SKM-1 (cell line): ENCODE data around the gene USP49.
A peak's percentile ranks its signal among the peaks of the same experiment; 100 is the strongest.
"Not testable (repeated sequence)": the region's sequence is repeated elsewhere in the genome, so short reads cannot be mapped to it uniquely, and the experiment has no call there.

Source experiments
- DNase-seq: peaks from one replicate; lab custom pipeline; 2025; ENCODE audit not compliant: unreplicated experiment; lab: John Stamatoyannopoulos, UW

Gene USP49

GRCh38 chr6:41783106-41783780, 111.9 kb downstream of the USP49 start:
- DNase-seq = no peak

GRCh38 chr6:41781366-41781730, 113.8 kb downstream of the USP49 start:
- DNase-seq = no peak

- DNase-seq = no peak
Measured at GRCh38 chr6:41780551-41781365, 114.4 kb downstream of the USP49 start, which contains the start of gene PRICKLE4. TSS of gene PRICKLE4 (plus strand) at chr6:41780782. CDS start at chr6:41783474, 2,692 bp downstream.

- DNase-seq = peak; percentile 84
Measured at GRCh38 chr6:41779788-41780550, 115.2 kb downstream of the USP49 start, which contains the start of gene FRS3. TSS of gene FRS3 (minus strand) at chr6:41779900. CDS start at chr6:41776987, 2,913 bp downstream.

GRCh38 chr6:41779336-41779735, 115.8 kb downstream of the USP49 start:
- DNase-seq = no peak

- no peak for DNase-seq
Measured at GRCh38 chr6:41778895-41779294, 116.3 kb downstream of the USP49 start.

GRCh38 chr6:41777551-41778285, 117.5 kb downstream of the USP49 start:
- no peak for DNase-seq

- DNase-seq = no peak
Measured at GRCh38 chr6:41775293-41775882, 119.8 kb downstream of the USP49 start.

GRCh38 chr6:41774841-41775240, 120.3 kb downstream of the USP49 start:
- DNase-seq = no peak

- no peak for DNase-seq
Measured at GRCh38 chr6:41771058-41771983, 123.9 kb downstream of the USP49 start.

GRCh38 chr6:41770381-41771057, 124.7 kb downstream of the USP49 start:
- DNase-seq = no peak

GRCh38 chr6:41769376-41769775, 125.8 kb downstream of the USP49 start:
- DNase-seq = no peak

GRCh38 chr6:41768545-41769308, 126.4 kb downstream of the USP49 start:
- DNase-seq = no peak

GRCh38 chr6:41767112-41767833, 127.9 kb downstream of the USP49 start:
- DNase-seq = no peak

GRCh38 chr6:41766043-41766664, 129.0 kb downstream of the USP49 start:
- DNase-seq = not testable (repeated sequence)

- DNase-seq = no peak
Measured at GRCh38 chr6:41763470-41763869, 131.7 kb downstream of the USP49 start.
